Measurements from ENCODE around the gene ZEB1.

ZEB1 gene

GRCh38 chr10:31526178-31526577 lies 207.2 kb downstream of the ZEB1 start:
- CTCF ChIA-PET = interaction anchor here (1.2 to 3.3 kb wide), 3 partner anchors 9 to 20 kb away, joined by 4 to 15 read pairs (median 5); no protein-coding TSS in a partner anchor
- POLR2A ChIA-PET = no interaction called here
- no peak for TF ChIP-seq CTCF (IDR thresholded peaks at IDR 0.05; ENCODE audit: control extremely low read depth, extremely low read depth, low read depth, missing control alignments)
- DNase-seq (ENCODE audit: extremely low spot score) = no peak

- POLR2A ChIA-PET = no interaction called here
- no peak for DNase-seq (ENCODE audit: extremely low spot score)
- TF ChIP-seq CTCF (IDR thresholded peaks at IDR 0.05; ENCODE audit: control extremely low read depth, extremely low read depth, low read depth, missing control alignments) = no peak
- CTCF ChIA-PET = interaction anchor here (3.3 kb wide), 1 partner anchor 11 kb away, joined by 15 read pairs; no protein-coding TSS in a partner anchor
These were observed 207.7 kb downstream of the ZEB1 start for GRCh38 chr10:31526681-31527080.

- ChIA-PET CTCF (no interaction called here), POLR2A (no interaction called here)
- DNase-seq (ENCODE audit: extremely low spot score) = no peak
- no peak for TF ChIP-seq CTCF (IDR thresholded peaks at IDR 0.05; ENCODE audit: control extremely low read depth, extremely low read depth, low read depth, missing control alignments)
These were observed 209.8 kb downstream of the ZEB1 start for GRCh38 chr10:31528831-31529230.

GRCh38 chr10:31536302-31536701 lies 217.3 kb downstream of the ZEB1 start:
- ChIA-PET CTCF (interaction anchor here (1.2 kb wide), 1 partner anchor 231 kb away, joined by 3 read pairs; no protein-coding TSS in a partner anchor), POLR2A (interaction anchor here (0.6 kb wide), 2 partner anchors 11 to 833 kb away, joined by 3 to 8 read pairs; no protein-coding TSS in a partner anchor)
- TF ChIP-seq CTCF (IDR thresholded peaks at IDR 0.05; ENCODE audit: control extremely low read depth, extremely low read depth, low read depth, missing control alignments) = no peak
- DNase-seq (ENCODE audit: extremely low spot score) = no peak

GRCh38 chr10:31549896-31550295 lies 230.9 kb downstream of the ZEB1 start:
- no peak for DNase-seq (ENCODE audit: extremely low spot score)
- ChIA-PET POLR2A (no interaction called here), CTCF (interaction anchor here (1.4 kb wide), 1 partner anchor 35 kb away, joined by 4 read pairs; no protein-coding TSS in a partner anchor)
- TF ChIP-seq CTCF (IDR thresholded peaks at IDR 0.05; ENCODE audit: control extremely low read depth, extremely low read depth, low read depth, missing control alignments) = no peak

GRCh38 chr10:31554556-31554955 lies 235.5 kb downstream of the ZEB1 start:
- DNase-seq (ENCODE audit: extremely low spot score) = no peak
- POLR2A ChIA-PET = no interaction called here
- TF ChIP-seq CTCF (IDR thresholded peaks at IDR 0.05; ENCODE audit: control extremely low read depth, extremely low read depth, low read depth, missing control alignments) = no peak
- CTCF ChIA-PET = interaction anchor here (1.0 to 1.7 kb wide), 2 partner anchors 11 to 16 kb away, joined by 3 to 6 read pairs; no protein-coding TSS in a partner anchor
